DOHH2 (cell line): ENCODE measurements around the gene CFAP77.

Experiments used
- H3F3A ChIP-seq: fragments of 200-600 bp; sonication (generic), shearing (Covaris generic); 2 replicates; pipeline ENCODE4 v1.6.0; 2016; ENCODE audit warnings: antibody characterized with exemption, mild to moderate bottlenecking; ENCODE audit not compliant: control insufficient read depth, insufficient read depth
- H3K27ac ChIP-seq: fragments of 200-600 bp; sonication (generic); 2 replicates; pipeline ENCODE4 v1.5.1; 2014; ENCODE audit warnings: low read depth, mild to moderate bottlenecking, low read length, moderate library complexity
- H3K27me3 ChIP-seq: fragments of 200-600 bp; sonication (generic); 2 replicates; pipeline ENCODE4 v1.6.1; 2014; ENCODE audit warnings: mild to moderate bottlenecking, low read length, mixed read lengths; ENCODE audit not compliant: control insufficient read depth
- H3K36me3 ChIP-seq: fragments of 200-600 bp; sonication (generic); 2 replicates; pipeline ENCODE4 v1.6.1; 2014; ENCODE audit warnings: mild to moderate bottlenecking, low read length, moderate library complexity, mixed read lengths; ENCODE audit not compliant: control insufficient read depth
- H3K4me1 ChIP-seq: fragments of 200-600 bp; sonication (generic); 2 replicates; pipeline ENCODE4 v1.6.1; 2014; ENCODE audit warnings: mild to moderate bottlenecking, low read length, mixed read lengths; ENCODE audit not compliant: control insufficient read depth
- H3K4me2 ChIP-seq: fragments of 200-600 bp; sonication (generic); 2 replicates; pipeline ENCODE4 v1.6.0; 2014; ENCODE audit warnings: mild to moderate bottlenecking, low read length, moderate library complexity
- H3K4me3 ChIP-seq: fragments of 200-600 bp; sonication (generic); 2 replicates; pipeline ENCODE4 v1.5.1; 2014; ENCODE audit warnings: mild to moderate bottlenecking, low read length, mixed read lengths
- H3K79me2 ChIP-seq: fragments of 200-600 bp; sonication (generic); 2 replicates; pipeline ENCODE4 v1.6.1; 2014; ENCODE audit warnings: mild to moderate bottlenecking, low read length, mixed read lengths; ENCODE audit not compliant: control insufficient read depth
- H3K9me2 ChIP-seq: fragments of 200-600 bp; sonication (generic); replicated peaks from 2 replicates; pipeline ENCODE4 v1.6.1; 2014; ENCODE audit warnings: mild to moderate bottlenecking, low read length, mixed read lengths; ENCODE audit not compliant: control insufficient read depth
- H3K9me3 ChIP-seq: fragments of 200-600 bp; sonication (generic); 2 replicates; pipeline ENCODE4 v1.6.1; 2014; ENCODE audit warnings: antibody characterized with exemption, low read length, mixed read lengths; ENCODE audit not compliant: control insufficient read depth, insufficient read depth
- H4K20me1 ChIP-seq: fragments of 200-600 bp; sonication (generic); 2 replicates; pipeline ENCODE4 v1.6.0; 2014; ENCODE audit warnings: low read depth, mild to moderate bottlenecking, antibody characterized with exemption, low read length, moderate library complexity; ENCODE audit not compliant: control insufficient read depth, insufficient read depth
- EZH2phosphoT487 ChIP-seq: fragments of 200-600 bp; sonication (generic); IDR thresholded peaks from 2 replicates; pipeline ENCODE4 v1.6.1; 2017; ENCODE audit warnings: borderline replicate concordance, mild to moderate bottlenecking, antibody characterized with exemption, low read length, moderate library complexity, mixed read lengths
- TF ChIP-seq, protein P1 (sequence below): fragments of 200-600 bp; sonication (generic); IDR thresholded peaks from one replicate; pipeline ENCODE4 v1.5.1; 2014; ENCODE audit warnings: antibody characterized with exemption, mild to moderate bottlenecking, low read depth, low read length; ENCODE audit not compliant: poor library complexity, severe bottlenecking

Gene CFAP77

DNA sequence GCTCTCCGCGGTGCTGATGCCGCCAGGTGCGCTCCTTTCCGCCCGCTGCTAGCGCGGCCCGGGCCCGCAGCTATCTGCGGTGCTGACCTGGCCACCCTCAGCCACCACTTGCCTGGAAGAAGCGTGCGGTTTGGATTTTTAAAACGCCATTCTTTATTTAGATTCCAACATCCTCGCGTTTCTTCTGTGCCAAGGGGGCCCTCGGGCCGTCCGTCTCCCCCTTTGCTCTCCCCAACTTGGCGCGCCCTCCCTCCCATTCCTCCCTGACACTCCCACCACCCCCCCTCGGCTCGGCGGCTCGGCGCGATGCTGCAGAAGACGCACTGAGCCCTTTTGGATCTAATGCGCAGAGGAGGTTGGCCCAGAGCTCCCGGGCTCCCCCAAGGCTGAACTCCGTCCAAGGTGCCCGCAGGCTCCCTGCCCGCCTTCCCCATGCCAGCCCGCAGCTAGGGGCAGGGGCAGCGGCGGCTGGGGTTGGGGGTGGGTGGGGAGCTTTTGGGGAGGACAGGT, 172.3 kb downstream of the CFAP77 start, which contains the start of gene BARHL1:
TSS of gene BARHL1 (plus strand) at position 331 of the 510 bp plus-strand sequence. CDS start 192 bp downstream, outside the sequence.
- H3K4me1 ChIP-seq: no peaks in the 10 kb centered on the region
- H3K27me3 ChIP-seq: peaks cover 45% of the 10 kb centered on the region

DNA sequence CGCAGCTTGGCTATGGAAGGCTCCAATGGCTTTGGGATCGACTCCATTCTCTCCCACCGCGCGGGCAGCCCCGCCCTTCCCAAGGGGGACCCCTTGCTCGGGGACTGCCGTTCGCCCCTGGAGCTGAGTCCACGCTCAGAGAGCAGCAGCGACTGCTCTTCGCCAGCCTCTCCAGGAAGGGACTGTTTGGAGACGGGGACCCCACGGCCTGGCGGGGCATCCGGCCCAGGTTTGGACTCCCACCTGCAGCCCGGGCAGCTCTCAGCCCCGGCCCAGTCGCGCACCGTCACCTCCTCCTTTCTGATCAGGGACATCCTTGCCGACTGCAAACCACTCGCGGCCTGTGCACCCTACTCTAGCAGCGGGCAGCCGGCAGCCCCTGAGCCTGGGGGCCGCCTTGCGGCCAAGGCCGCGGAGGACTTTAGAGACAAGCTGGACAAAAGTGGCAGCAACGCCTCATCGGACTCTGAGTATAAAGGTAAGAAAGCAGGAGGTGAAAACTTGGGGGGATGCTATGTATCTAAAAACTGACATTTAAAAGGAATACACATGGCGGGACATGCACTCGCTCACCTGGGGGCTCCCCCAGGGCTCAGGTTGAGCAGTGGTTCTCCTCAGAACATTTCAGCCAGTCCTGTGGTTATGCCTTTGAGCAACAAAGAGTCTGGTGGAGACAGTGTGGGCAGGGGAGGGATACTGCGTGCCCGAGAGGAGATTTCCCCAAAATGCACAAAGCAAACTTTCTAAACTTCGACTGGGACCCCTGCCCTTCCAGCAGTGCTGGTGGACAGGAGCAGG, 173.0 kb downstream of the CFAP77 start:
- H3K9me2 ChIP-seq: no peaks in the 10 kb centered on the region
- H3K27me3 ChIP-seq: peaks cover 42% of the 10 kb centered on the region
- no peak overlapping the region for H3K4me2 ChIP-seq
- H3F3A ChIP-seq: no peaks in the 10 kb centered on the region
- no peaks in the 10 kb centered on the region for H3K4me1 ChIP-seq
- no peaks in the 10 kb centered on the region for H4K20me1 ChIP-seq
- no peaks in the 10 kb centered on the region for H3K79me2 ChIP-seq
- H3K4me3 ChIP-seq: no peak overlapping the region
- no peak for TF ChIP-seq EZH2phosphoT487
- TF ChIP-seq, protein P1, sequence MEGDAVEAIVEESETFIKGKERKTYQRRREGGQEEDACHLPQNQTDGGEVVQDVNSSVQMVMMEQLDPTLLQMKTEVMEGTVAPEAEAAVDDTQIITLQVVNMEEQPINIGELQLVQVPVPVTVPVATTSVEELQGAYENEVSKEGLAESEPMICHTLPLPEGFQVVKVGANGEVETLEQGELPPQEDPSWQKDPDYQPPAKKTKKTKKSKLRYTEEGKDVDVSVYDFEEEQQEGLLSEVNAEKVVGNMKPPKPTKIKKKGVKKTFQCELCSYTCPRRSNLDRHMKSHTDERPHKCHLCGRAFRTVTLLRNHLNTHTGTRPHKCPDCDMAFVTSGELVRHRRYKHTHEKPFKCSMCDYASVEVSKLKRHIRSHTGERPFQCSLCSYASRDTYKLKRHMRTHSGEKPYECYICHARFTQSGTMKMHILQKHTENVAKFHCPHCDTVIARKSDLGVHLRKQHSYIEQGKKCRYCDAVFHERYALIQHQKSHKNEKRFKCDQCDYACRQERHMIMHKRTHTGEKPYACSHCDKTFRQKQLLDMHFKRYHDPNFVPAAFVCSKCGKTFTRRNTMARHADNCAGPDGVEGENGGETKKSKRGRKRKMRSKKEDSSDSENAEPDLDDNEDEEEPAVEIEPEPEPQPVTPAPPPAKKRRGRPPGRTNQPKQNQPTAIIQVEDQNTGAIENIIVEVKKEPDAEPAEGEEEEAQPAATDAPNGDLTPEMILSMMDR: no peak
- H3K36me3 ChIP-seq: no peaks in the 10 kb centered on the region
- no peak overlapping the region for H3K27ac ChIP-seq
- H3K9me3 ChIP-seq: no peaks in the 10 kb centered on the region

More for the DNA sequence above, 172.3 kb downstream of the CFAP77 start, which contains the start of gene BARHL1:
- Histone ChIP-seq H4K20me1 (no peaks in the 10 kb centered on the region), H3K79me2 (no peaks in the 10 kb centered on the region), H3K4me3 (no peak within 1 kb of the TSS), H3K36me3 (no peaks in the 10 kb centered on the region), H3K27ac (no peak within 1 kb of the TSS), H3K9me2 (no peaks in the 10 kb centered on the region), H3F3A (no peaks in the 10 kb centered on the region), H3K4me2 (no peak within 1 kb of the TSS), H3K9me3 (no peaks in the 10 kb centered on the region)
- no peak for TF ChIP-seq EZH2phosphoT487
- TF ChIP-seq, protein P1: no peak

DNA sequence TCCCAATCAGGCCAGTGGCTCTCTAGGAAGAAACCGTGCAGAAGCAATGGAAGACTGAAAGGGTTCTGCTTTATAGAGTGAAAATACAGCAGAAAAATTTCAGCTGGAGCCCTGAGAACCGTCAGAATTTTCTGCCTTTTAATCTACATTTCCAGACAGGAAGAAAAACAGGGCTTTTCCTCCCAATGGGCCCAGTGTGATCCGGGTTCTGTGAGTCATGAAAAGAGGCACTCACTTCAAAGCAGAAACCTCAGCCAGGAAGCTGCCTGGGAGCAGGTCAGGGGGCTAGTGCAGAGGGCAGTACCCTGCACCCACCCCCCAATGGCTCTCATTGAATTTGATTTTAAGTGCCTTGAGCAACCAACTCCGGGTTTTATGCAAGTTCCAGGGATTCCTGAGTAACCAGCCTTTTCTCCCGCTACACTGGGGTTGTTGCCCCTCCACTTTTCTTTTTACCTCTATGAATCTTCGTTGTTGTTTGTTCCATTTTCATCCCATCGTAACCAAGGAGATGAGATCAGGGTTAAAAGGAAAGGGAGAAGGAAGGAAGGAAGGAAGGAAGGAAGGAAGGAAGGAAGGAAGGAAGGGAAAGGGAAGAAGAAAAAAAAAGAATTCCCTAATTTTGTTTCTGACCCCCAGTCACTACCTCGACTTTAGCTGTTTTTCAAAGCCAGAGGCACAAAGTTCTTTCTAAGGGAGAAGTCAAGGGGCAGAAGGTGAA, 173.7 kb downstream of the CFAP77 start:
- Histone ChIP-seq H3K27me3 (peaks cover 38% of the 10 kb centered on the region), H3K9me3 (no peaks in the 10 kb centered on the region), H3K79me2 (no peaks in the 10 kb centered on the region), H3K27ac (no peak overlapping the region), H3K4me2 (no peak overlapping the region), H3K4me3 (no peak overlapping the region), H3K4me1 (no peaks in the 10 kb centered on the region), H3K9me2 (no peaks in the 10 kb centered on the region), H3F3A (no peaks in the 10 kb centered on the region), H3K36me3 (no peaks in the 10 kb centered on the region), H4K20me1 (no peaks in the 10 kb centered on the region)
- no peak for TF ChIP-seq EZH2phosphoT487
- TF ChIP-seq, protein P1: no peak
